OCI-LY3 (cell line): ENCODE data around the gene FDPS.

Experiments used
- H2AFZ ChIP-seq: fragments of 200-600, 300-600 bp; shearing (Covaris generic); 2 replicates; pipeline ENCODE4 v1.6.0; 2014; ENCODE audit warnings: antibody characterized with exemption, low read depth, low read length
- H3K27ac ChIP-seq: fragments of 200-600, 300-600 bp; sonication (generic); 2 replicates; pipeline ENCODE4 v1.5.1; 2014; ENCODE audit warnings: mild to moderate bottlenecking, low read length, moderate library complexity, mixed read lengths
- H3K27me3 ChIP-seq: fragments of 200-600, 300-600 bp; sonication (generic); 2 replicates; pipeline ENCODE4 v1.6.1; 2014; ENCODE audit warnings: low read depth, low read length, mixed read lengths
- H3K36me3 ChIP-seq: fragments of 200-600, 300-600 bp; sonication (generic); replicated peaks from 2 replicates; pipeline ENCODE3; 2014; ENCODE audit warnings: low read depth, low read length, mixed read lengths
- H3K4me1 ChIP-seq: fragments of 300-600, 200-600 bp; sonication (generic); 2 replicates; pipeline ENCODE4 v1.6.1; 2014; ENCODE audit warnings: low read length, mixed read lengths
- H3K4me2 ChIP-seq: fragments of 200-600, 300-600 bp; sonication (generic); 2 replicates; pipeline ENCODE4 v1.6.1; 2014; ENCODE audit warnings: low read length, mixed read lengths
- H3K4me3 ChIP-seq: fragments of 300-600, 200-600 bp; sonication (generic); 2 replicates; pipeline ENCODE4 v1.5.1; 2014; ENCODE audit warnings: antibody characterized with exemption, mild to moderate bottlenecking, low read length, moderate library complexity
- H3K79me2 ChIP-seq: fragments of 300-600, 200-600 bp; shearing (Covaris generic); 2 replicates; pipeline ENCODE4 v1.6.1; 2014; ENCODE audit warnings: mild to moderate bottlenecking, low read length, mixed read lengths
- H3K9ac ChIP-seq: fragments of 300-600, 200-600 bp; shearing (Covaris generic); 2 replicates; pipeline ENCODE4 v1.6.0; 2014; ENCODE audit warnings: mild to moderate bottlenecking, low read length, moderate library complexity
- H3K9me3 ChIP-seq: fragments of 200-600, 300-600 bp; shearing (Covaris generic); 2 replicates; pipeline ENCODE4 v1.6.1; 2014; ENCODE audit warnings: low read length, mixed read lengths; ENCODE audit not compliant: insufficient read depth
- H4K20me1 ChIP-seq: fragments of 200-600, 300-600 bp; sonication (generic); 2 replicates; pipeline ENCODE4 v1.6.1; 2016; ENCODE audit warnings: low read length, mixed read lengths; ENCODE audit not compliant: insufficient read depth
- EZH2phosphoT487 ChIP-seq: fragments of 200-600 bp; shearing (Covaris generic); IDR thresholded peaks from 2 replicates; pipeline ENCODE4 v1.6.1; 2018; ENCODE audit warnings: antibody characterized with exemption, mixed run types, low read depth
- TF ChIP-seq, protein P1 (sequence below): fragments of 200-600, 300-600 bp; sonication (generic); IDR thresholded peaks from 2 replicates; pipeline ENCODE4 v1.5.1; 2014; ENCODE audit warnings: antibody characterized with exemption, low read length, low read depth

Gene FDPS

DNA sequence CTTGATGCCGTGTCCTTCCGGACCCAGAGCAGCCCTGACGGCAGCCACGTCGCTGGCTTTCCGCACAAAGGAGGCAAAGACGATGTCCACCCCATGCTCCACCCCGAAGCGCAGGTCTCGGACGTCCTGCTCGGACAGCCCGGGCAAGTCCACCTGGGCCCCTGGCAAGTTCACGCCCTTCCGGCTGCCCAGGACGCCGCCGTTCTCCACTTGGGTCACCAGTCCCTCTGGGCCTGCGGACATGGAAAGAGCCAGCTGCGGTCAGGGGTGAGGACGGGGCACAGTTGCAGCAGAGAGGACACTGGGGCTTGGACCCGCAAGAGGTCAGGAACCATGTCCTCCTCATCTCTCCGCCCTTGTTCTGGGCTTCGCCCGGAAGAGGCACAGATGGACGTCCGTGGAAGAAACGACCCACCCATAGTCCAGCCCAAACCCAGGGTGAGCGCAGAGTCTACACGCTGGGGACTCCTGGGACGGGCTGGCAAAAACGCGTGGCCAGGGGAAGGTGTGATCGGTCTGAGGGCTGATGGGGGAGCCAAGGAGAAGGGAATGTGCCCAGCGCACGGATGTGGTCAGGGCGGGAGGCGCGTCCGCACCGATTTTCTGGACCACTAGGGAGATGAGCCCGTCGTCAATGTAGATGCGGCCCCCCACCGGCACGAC, 14.0 kb upstream of the FDPS start:
- no peaks in the 10 kb centered on the region for H3K79me2 ChIP-seq
- H3K4me3 ChIP-seq, result no peak overlapping the region
- H3K36me3 ChIP-seq, result no peaks in the 10 kb centered on the region
- no peaks in the 10 kb centered on the region for H3K9me3 ChIP-seq
- peaks cover 8% of the 10 kb centered on the region for H3K4me1 ChIP-seq
- no peaks in the 10 kb centered on the region for H3K27me3 ChIP-seq
- no peak overlapping the region for H3K4me2 ChIP-seq
- no peak for TF ChIP-seq EZH2phosphoT487
- TF ChIP-seq, protein P1, sequence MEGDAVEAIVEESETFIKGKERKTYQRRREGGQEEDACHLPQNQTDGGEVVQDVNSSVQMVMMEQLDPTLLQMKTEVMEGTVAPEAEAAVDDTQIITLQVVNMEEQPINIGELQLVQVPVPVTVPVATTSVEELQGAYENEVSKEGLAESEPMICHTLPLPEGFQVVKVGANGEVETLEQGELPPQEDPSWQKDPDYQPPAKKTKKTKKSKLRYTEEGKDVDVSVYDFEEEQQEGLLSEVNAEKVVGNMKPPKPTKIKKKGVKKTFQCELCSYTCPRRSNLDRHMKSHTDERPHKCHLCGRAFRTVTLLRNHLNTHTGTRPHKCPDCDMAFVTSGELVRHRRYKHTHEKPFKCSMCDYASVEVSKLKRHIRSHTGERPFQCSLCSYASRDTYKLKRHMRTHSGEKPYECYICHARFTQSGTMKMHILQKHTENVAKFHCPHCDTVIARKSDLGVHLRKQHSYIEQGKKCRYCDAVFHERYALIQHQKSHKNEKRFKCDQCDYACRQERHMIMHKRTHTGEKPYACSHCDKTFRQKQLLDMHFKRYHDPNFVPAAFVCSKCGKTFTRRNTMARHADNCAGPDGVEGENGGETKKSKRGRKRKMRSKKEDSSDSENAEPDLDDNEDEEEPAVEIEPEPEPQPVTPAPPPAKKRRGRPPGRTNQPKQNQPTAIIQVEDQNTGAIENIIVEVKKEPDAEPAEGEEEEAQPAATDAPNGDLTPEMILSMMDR, result no peak
- no peak overlapping the region for H2AFZ ChIP-seq
- no peak overlapping the region for H3K27ac ChIP-seq
- no peaks in the 10 kb centered on the region for H4K20me1 ChIP-seq
- H3K9ac ChIP-seq, result no peak overlapping the region

DNA sequence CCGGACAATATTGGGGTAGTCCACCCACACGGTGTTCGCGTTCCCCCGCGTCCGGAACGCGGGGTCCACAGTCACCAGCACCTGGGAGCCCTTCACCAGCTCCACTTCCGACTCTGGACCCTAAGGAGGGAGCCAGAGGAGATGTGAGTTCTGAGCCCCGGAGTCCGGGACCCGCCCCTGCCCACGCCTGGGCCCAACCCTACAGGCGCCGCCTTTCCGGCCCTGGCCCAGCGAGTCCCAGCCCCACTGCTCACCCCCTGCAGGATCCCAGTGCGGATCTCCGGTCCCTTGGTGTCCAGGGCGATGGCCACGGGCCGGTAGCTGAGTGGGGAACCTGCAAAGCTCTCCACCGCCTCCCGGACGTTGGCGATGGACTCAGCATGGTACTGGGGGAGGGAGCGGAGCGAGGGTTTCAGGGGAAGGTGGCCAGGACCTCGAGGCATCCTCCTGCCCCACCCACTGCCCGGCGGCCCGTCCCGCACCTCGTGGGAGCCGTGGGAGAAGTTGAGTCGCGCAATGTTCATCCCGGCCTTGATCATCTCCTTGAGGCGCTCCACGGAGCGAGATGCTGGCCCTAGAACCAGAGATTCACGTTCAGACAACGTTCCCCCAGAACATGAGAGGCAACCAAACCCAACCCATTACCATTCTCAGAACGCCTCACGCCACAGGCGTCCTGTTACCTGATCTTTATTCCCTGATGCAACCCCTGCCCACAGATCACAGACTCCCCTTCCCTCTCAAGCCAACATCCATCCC, 13.3 kb upstream of the FDPS start:
- Histone ChIP-seq H3K4me3 (no peak overlapping the region), H3K36me3 (no peaks in the 10 kb centered on the region), H3K79me2 (no peaks in the 10 kb centered on the region), H3K27ac (no peak overlapping the region), H3K4me2 (no peak overlapping the region), H3K27me3 (no peaks in the 10 kb centered on the region), H3K4me1 (peaks cover 8% of the 10 kb centered on the region), H2AFZ (no peak overlapping the region), H3K9ac (no peak overlapping the region), H4K20me1 (no peaks in the 10 kb centered on the region), H3K9me3 (no peaks in the 10 kb centered on the region)
- TF ChIP-seq, protein P1, result no peak
- TF ChIP-seq EZH2phosphoT487, result no peak

DNA sequence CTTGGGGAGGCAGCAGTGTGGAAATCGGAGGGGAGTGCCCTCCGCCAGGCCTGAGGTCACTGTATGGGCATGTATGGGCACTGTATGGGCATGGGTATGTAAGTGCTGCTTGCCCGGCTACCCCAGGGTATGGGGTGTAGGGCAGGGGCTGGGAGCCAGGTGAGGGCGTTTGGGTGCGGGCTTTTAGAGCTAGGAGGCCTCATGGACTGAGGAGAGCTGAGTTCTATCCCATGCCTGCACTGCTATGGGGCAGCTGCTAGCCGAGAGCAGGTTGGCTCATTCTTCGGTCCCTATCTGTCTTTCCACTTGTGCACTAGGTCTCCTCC, 12.8 kb upstream of the FDPS start:
- Histone ChIP-seq H3K9me3 (no peaks in the 10 kb centered on the region), H3K4me3 (no peak overlapping the region), H3K4me1 (peaks cover 8% of the 10 kb centered on the region), H3K27ac (no peak overlapping the region), H4K20me1 (no peaks in the 10 kb centered on the region), H3K36me3 (no peaks in the 10 kb centered on the region), H3K27me3 (no peaks in the 10 kb centered on the region), H3K79me2 (no peaks in the 10 kb centered on the region), H2AFZ (no peak overlapping the region), H3K4me2 (no peak overlapping the region), H3K9ac (no peak overlapping the region)
- TF ChIP-seq EZH2phosphoT487, result no peak
- TF ChIP-seq, protein P1, result no peak

DNA sequence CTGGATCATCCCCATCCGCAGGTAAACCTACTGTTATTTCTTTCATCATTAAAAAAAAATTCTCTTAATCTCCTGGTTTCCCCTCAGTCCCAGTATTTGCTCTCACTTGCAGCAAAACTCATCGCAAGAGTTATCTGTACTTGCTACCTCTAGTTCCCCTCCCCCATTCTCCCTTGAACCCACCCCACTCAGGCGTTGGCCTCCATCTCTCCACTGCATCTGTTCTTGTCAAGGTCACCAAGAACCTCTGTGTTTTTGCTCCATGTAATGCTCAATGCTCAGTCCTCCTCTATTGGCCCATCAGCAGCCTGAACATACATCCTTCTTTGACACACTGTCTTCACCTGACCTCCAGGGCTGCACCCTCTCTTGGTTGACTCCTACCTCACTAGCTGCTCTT, 12.0 kb upstream of the FDPS start:
- Histone ChIP-seq H3K9ac (no peak overlapping the region), H3K36me3 (no peaks in the 10 kb centered on the region), H3K4me2 (no peak overlapping the region), H3K27ac (no peak overlapping the region), H3K4me3 (no peak overlapping the region), H3K79me2 (no peaks in the 10 kb centered on the region), H2AFZ (no peak overlapping the region), H3K27me3 (no peaks in the 10 kb centered on the region), H3K4me1 (peaks cover 8% of the 10 kb centered on the region), H4K20me1 (no peaks in the 10 kb centered on the region), H3K9me3 (no peaks in the 10 kb centered on the region)
- TF ChIP-seq EZH2phosphoT487, result no peak
- TF ChIP-seq, protein P1, result no peak
